Heart left ventricle (tissue), 13 donors: Measurements from ENCODE around the gene FYN.

ENCODE experiments used
- POLR2A ChIP-seq, 2 donors: fragments of 450-650 bp; IDR thresholded peaks; one replicate each; pipeline ENCODE4 v1.6.1; 2017; ENCODE audit warnings: antibody characterized with exemption in 2 of 2, mild to moderate bottlenecking in 2 of 2, moderate library complexity in 2 of 2
- TF ChIP-seq, protein P1 (sequence below), 12 donors: fragments of 200-600 bp; sonication (generic) in 4 of 12; IDR thresholded peaks; one replicate each; pipeline versions ENCODE4 v1.5.0 to v1.8.0; 2018 to 2022; ENCODE audit warnings: antibody characterized with exemption in 12 of 12, mild to moderate bottlenecking in 5 of 12
- donor health status: ischemic (EF 13 %, LVEDD 7.1; RV severe dilation, severe dysfunction).
- donor health status: DM: no; HTN: yes; CAD: no.
- donor health status: DM: no; HTN: no; CAD: no.
- donor health status: ischemic (EF 25% LVEDD 6.9; RV normal size, moderate dysfunction).
- donor health status: ischemic (EF 25% LVEDD 5.7; RV mildly dilated, moderate dysfunction).
- donor health status: ischemic (EF 35%, LVEDD 5.7; RV mildly dilated, moderate dysfunction).
- donor health status: nonischemic (EF 11% LVEDD 7.7; RV severe dilation, severe dysfunction).
- donor health status: DM: yes; HTN: yes; CAD: no.
- donor health status: PGD.
- donor health status: ischemic (EF 29% LVEDD 5.4; RV normal size, mild dysfunction).
- donor health status: nonischemic (EF 23%, LVEDD 6.1; RV moderate dilation, normal function).

DNA sequence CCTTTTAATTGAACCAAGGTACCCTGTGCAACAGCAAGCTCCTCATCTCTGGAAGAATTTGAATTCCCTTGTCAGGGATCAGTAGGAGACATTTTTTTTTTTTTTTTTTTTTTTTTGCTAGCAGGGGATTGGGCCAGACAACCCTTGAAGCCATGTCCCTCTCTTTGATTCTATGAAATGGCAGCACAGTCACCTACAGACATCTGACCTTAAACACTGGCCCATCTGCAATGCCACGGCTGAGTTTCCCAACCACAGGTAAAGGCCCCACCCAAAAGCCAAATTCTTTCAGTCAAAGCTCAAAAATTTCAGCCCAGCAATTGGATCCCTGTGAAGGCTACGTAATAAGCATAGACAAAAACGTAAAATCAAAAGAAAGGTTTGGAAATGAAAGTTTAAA is 94.2 kb downstream of the FYN start:
- no peak for TF ChIP-seq POLR2A (IDR thresholded peaks at IDR 0.05)
- TF ChIP-seq, protein P1, sequence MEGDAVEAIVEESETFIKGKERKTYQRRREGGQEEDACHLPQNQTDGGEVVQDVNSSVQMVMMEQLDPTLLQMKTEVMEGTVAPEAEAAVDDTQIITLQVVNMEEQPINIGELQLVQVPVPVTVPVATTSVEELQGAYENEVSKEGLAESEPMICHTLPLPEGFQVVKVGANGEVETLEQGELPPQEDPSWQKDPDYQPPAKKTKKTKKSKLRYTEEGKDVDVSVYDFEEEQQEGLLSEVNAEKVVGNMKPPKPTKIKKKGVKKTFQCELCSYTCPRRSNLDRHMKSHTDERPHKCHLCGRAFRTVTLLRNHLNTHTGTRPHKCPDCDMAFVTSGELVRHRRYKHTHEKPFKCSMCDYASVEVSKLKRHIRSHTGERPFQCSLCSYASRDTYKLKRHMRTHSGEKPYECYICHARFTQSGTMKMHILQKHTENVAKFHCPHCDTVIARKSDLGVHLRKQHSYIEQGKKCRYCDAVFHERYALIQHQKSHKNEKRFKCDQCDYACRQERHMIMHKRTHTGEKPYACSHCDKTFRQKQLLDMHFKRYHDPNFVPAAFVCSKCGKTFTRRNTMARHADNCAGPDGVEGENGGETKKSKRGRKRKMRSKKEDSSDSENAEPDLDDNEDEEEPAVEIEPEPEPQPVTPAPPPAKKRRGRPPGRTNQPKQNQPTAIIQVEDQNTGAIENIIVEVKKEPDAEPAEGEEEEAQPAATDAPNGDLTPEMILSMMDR (IDR thresholded peaks at IDR 0.05) = no peak
